Neural cell (in vitro differentiated cells): Measurements from ENCODE around the gene FANCG. TPM values are rescaled to one million over a fixed set of nuclear protein-coding genes. Genes with fewer than 3 reads are reported as not detected.

Experiments used
- H2AFZ ChIP-seq: fragments of 200-600, 300-800 bp; sonication (generic), shearing (Covaris generic); 2 replicates; pipeline ENCODE4 v1.6.0; 2014; ENCODE audit warnings: low read depth, mild to moderate bottlenecking, antibody characterized with exemption, low read length, moderate library complexity
- H3F3A ChIP-seq: fragments of 200-600 bp; shearing (Covaris generic); 2 replicates; pipeline ENCODE4 v1.6.1; 2016; ENCODE audit warnings: mild to moderate bottlenecking, moderate library complexity, mixed read lengths, antibody characterized with exemption, low read length; ENCODE audit not compliant: insufficient read depth, poor library complexity, severe bottlenecking
- H3K27ac ChIP-seq: fragments of 200-600, 300-800 bp; sonication (generic), shearing (Covaris generic); 2 replicates; pipeline ENCODE4 v1.5.1; 2014; ENCODE audit warnings: mild to moderate bottlenecking, low read length, moderate library complexity
- H3K27me3 ChIP-seq: fragments of 300-800, 200-600 bp; sonication (generic), shearing (Covaris generic); 2 replicates; pipeline ENCODE4 v1.6.0; 2014; ENCODE audit warnings: mild to moderate bottlenecking, low read depth, low read length, moderate library complexity; ENCODE audit not compliant: insufficient read depth
- H3K36me3 ChIP-seq: fragments of 300-800, 200-600 bp; sonication (generic), shearing (Covaris generic); 2 replicates; pipeline ENCODE4 v1.5.1; 2014; ENCODE audit warnings: mild to moderate bottlenecking, antibody characterized with exemption, low read length, moderate library complexity; ENCODE audit not compliant: insufficient read depth
- H3K4me2 ChIP-seq: fragments of 300-800, 200-600 bp; sonication (generic), shearing (Covaris generic); 2 replicates; pipeline ENCODE4 v1.6.0; 2014; ENCODE audit warnings: mild to moderate bottlenecking, low read length
- H3K4me3 ChIP-seq: fragments of 300-800, 200-600 bp; sonication (generic), shearing (Covaris generic); 2 replicates; pipeline ENCODE4 v1.5.1; 2014; ENCODE audit warnings: mild to moderate bottlenecking, low read length, moderate library complexity
- H3K79me2 ChIP-seq: fragments of 200-600 bp; shearing (Covaris generic); replicated peaks from 2 replicates; pipeline ENCODE4 v1.6.0; 2014; ENCODE audit warnings: mild to moderate bottlenecking, low read length, moderate library complexity; ENCODE audit not compliant: insufficient read depth
- H3K9ac ChIP-seq: fragments of 300-800, 200-600 bp; sonication (generic), shearing (Covaris generic); 2 replicates; pipeline ENCODE4 v1.6.1; 2016; ENCODE audit warnings: mild to moderate bottlenecking, low read length, mixed read lengths
- H3K9me2 ChIP-seq: fragments of 200-600 bp; shearing (Covaris generic); 2 replicates; pipeline ENCODE4 v1.6.1; 2016; ENCODE audit warnings: mild to moderate bottlenecking, low read length, mixed read lengths; ENCODE audit not compliant: insufficient read depth
- H3K9me3 ChIP-seq: fragments of 200-600, 300-800 bp; sonication (generic), shearing (Covaris generic); 2 replicates; pipeline ENCODE4 v1.6.1; 2016; ENCODE audit warnings: mild to moderate bottlenecking, mixed run types, low read length, moderate library complexity, mixed read lengths
- H4K20me1 ChIP-seq: fragments of 200-600 bp; shearing (Covaris generic); 2 replicates; pipeline ENCODE4 v1.6.1; 2016; ENCODE audit warnings: mild to moderate bottlenecking, mixed run types; ENCODE audit not compliant: insufficient read depth
- CTCF ChIP-seq: fragments of 450-650 bp; IDR thresholded peaks from 2 replicates; pipeline ENCODE4 v1.5.1; 2014; ENCODE audit warnings: antibody characterized with exemption, mild to moderate bottlenecking, moderate library complexity; ENCODE audit not compliant: poor library complexity, severe bottlenecking
- EP300 ChIP-seq: fragments of 450-650 bp; conservative IDR thresholded peaks from 2 replicates; pipeline ENCODE4 v1.6.1; 2014; ENCODE audit warnings: antibody characterized with exemption, mild to moderate bottlenecking, moderate library complexity; ENCODE audit not compliant: poor library complexity, severe bottlenecking
- EZH2 ChIP-seq: fragments of 200-600, 300-800 bp; shearing (Covaris generic), sonication (generic); IDR thresholded peaks from 2 replicates; pipeline ENCODE4 v1.6.1; 2014; ENCODE audit warnings: antibody characterized with exemption, low read length, borderline replicate concordance, mild to moderate bottlenecking; ENCODE audit not compliant: insufficient read depth, poor library complexity, severe bottlenecking
- MXI1 ChIP-seq: fragments of 450-650 bp; conservative IDR thresholded peaks from 2 replicates; pipeline ENCODE4 v1.6.1; 2014; ENCODE audit warnings: antibody characterized with exemption, mild to moderate bottlenecking; ENCODE audit not compliant: poor library complexity, severe bottlenecking
- POLR2AphosphoS5 ChIP-seq: IDR thresholded peaks from 2 replicates; pipeline ENCODE4 v1.6.1; 2012
- RAD21 ChIP-seq: fragments of 450-650 bp; conservative IDR thresholded peaks from 2 replicates; pipeline ENCODE4 v1.6.1; 2014; ENCODE audit warnings: antibody characterized with exemption, mild to moderate bottlenecking, moderate library complexity
- SMC3 ChIP-seq: fragments of 450-650 bp; conservative IDR thresholded peaks from 2 replicates; pipeline ENCODE4 v1.6.1; 2014; ENCODE audit warnings: antibody characterized with exemption, mild to moderate bottlenecking, moderate library complexity; ENCODE audit not compliant: poor library complexity
- TAF1 ChIP-seq: IDR thresholded peaks from 2 replicates; pipeline ENCODE4 v1.6.1; 2012; ENCODE audit warnings: low read depth
- polyA plus RNA-seq: library from polyadenylated mRNA; depleted of rRNA; stranded (reverse); fragments of >200 nt; gene quantifications from 2 replicates; pipeline ENCODE4 v1.2.3, GENCODE V29; 2014
- TF ChIP-seq, protein P1 (sequence below): IDR thresholded peaks from 2 replicates; pipeline ENCODE4 v1.6.1; 2012; ENCODE audit warnings: borderline replicate concordance

The FANCG gene
- polyA plus RNA-seq, 1 donor from 2014 or later, result 56.0 TPM

- Histone ChIP-seq H3K4me3 (no peak overlapping the region), H3K9me3 (no peaks in the 10 kb centered on the region), H3K36me3 (no peaks in the 10 kb centered on the region), H4K20me1 (no peaks in the 10 kb centered on the region), H3F3A (no peaks in the 10 kb centered on the region), H3K27ac (no peak overlapping the region), H2AFZ (no peak overlapping the region), H3K79me2 (no peaks in the 10 kb centered on the region), H3K9ac (no peak overlapping the region), H3K4me2 (no peak overlapping the region), H3K9me2 (no peaks in the 10 kb centered on the region), H3K27me3 (no peaks in the 10 kb centered on the region)
- TF ChIP-seq EP300, result no peak
- no peak for TF ChIP-seq SMC3
- TF ChIP-seq RAD21, result no peak
- no peak for TF ChIP-seq TAF1
- TF ChIP-seq POLR2AphosphoS5, result no peak
- TF ChIP-seq, protein P1, sequence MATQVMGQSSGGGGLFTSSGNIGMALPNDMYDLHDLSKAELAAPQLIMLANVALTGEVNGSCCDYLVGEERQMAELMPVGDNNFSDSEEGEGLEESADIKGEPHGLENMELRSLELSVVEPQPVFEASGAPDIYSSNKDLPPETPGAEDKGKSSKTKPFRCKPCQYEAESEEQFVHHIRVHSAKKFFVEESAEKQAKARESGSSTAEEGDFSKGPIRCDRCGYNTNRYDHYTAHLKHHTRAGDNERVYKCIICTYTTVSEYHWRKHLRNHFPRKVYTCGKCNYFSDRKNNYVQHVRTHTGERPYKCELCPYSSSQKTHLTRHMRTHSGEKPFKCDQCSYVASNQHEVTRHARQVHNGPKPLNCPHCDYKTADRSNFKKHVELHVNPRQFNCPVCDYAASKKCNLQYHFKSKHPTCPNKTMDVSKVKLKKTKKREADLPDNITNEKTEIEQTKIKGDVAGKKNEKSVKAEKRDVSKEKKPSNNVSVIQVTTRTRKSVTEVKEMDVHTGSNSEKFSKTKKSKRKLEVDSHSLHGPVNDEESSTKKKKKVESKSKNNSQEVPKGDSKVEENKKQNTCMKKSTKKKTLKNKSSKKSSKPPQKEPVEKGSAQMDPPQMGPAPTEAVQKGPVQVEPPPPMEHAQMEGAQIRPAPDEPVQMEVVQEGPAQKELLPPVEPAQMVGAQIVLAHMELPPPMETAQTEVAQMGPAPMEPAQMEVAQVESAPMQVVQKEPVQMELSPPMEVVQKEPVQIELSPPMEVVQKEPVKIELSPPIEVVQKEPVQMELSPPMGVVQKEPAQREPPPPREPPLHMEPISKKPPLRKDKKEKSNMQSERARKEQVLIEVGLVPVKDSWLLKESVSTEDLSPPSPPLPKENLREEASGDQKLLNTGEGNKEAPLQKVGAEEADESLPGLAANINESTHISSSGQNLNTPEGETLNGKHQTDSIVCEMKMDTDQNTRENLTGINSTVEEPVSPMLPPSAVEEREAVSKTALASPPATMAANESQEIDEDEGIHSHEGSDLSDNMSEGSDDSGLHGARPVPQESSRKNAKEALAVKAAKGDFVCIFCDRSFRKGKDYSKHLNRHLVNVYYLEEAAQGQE, result no peak
- no peak for TF ChIP-seq CTCF
- no peak for TF ChIP-seq MXI1
- no peak for TF ChIP-seq EZH2
Measured at GRCh38 chr9:35029241-35029640, 50.5 kb downstream of the FANCG start.

DNA sequence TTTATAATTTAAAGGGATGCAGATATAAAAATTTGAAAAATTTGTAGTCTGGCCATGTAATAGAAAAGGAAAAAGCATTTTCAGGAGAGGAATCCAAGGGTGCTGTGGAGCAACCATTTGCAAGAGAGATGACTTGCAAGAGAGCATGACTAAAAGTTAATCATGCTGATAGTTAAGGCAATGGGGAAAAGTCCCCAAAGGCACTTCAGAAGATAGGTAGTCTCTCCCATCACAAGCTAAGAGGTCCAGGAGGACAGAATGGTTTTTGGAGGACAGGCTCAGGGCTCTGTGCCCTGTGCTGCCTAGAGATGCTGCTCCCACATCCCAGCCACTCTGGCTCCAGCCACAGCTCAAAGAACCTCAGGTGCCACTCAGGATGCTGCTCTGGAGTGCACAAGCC, 51.4 kb downstream of the FANCG start:
- Histone ChIP-seq H3K36me3 (no peaks in the 10 kb centered on the region), H3K4me2 (no peak overlapping the region), H3K9ac (no peak overlapping the region), H3F3A (no peaks in the 10 kb centered on the region), H3K79me2 (no peaks in the 10 kb centered on the region), H3K9me3 (no peaks in the 10 kb centered on the region), H2AFZ (no peak overlapping the region), H3K27me3 (no peaks in the 10 kb centered on the region), H3K4me3 (no peak overlapping the region), H3K27ac (no peak overlapping the region), H4K20me1 (no peaks in the 10 kb centered on the region), H3K9me2 (no peaks in the 10 kb centered on the region)
- no peak for TF ChIP-seq TAF1

DNA sequence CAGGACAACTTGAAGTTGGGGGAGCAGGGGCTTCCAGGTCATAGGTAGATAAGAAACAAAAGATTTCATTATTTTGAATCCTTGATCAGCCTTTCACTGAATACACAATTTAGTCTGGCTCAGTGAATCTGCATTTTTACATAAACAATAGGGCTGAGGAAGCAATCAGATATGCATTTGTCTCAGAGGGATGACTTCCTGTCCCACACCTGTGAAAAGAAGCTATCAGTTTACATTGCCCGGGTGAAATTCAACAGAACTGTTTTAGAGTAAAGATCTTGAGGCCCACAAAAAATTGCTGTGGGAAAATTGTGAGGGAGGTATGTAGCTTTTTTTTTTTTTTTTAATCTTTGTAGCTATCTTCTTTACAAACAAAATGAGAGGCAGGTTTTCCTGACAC, 51.9 kb downstream of the FANCG start:
- no peak overlapping the region for H3K9ac ChIP-seq
- H3K36me3 ChIP-seq, result no peaks in the 10 kb centered on the region
- no peaks in the 10 kb centered on the region for H3K79me2 ChIP-seq
- no peaks in the 10 kb centered on the region for H3K9me3 ChIP-seq
- TF ChIP-seq EP300 (no peak), POLR2AphosphoS5 (no peak), TAF1 (no peak)
- TF ChIP-seq, protein P1, result no peak
- no peaks in the 10 kb centered on the region for H3F3A ChIP-seq
- H3K4me2 ChIP-seq, result no peak overlapping the region
- H4K20me1 ChIP-seq, result no peaks in the 10 kb centered on the region
- no peaks in the 10 kb centered on the region for H3K9me2 ChIP-seq
- no peaks in the 10 kb centered on the region for H3K27me3 ChIP-seq
- no peak overlapping the region for H2AFZ ChIP-seq
- no peak overlapping the region for H3K4me3 ChIP-seq
- no peak overlapping the region for H3K27ac ChIP-seq
